ENCODE data around the gene TAF11L2.

DNA sequence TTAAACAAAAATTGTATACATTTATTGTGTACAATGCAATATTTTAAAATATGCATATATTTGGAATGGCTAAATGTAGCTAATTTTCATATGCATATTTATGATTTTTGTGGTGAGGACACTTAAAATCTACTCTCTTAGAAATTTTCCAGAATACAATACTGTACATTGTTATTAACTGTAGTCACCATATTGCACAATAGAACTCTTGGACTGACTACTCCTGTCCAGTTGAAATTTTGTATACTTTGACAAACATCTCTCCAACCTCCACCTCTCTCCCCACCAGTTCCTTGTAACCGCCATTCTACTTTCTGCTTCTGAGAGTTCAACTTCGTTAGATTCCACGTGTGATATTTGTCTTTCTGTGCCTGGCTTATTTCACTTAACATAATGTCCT lies 49.2 kb upstream of the TAF11L2 start:
- TF ChIP-seq, protein P1, sequence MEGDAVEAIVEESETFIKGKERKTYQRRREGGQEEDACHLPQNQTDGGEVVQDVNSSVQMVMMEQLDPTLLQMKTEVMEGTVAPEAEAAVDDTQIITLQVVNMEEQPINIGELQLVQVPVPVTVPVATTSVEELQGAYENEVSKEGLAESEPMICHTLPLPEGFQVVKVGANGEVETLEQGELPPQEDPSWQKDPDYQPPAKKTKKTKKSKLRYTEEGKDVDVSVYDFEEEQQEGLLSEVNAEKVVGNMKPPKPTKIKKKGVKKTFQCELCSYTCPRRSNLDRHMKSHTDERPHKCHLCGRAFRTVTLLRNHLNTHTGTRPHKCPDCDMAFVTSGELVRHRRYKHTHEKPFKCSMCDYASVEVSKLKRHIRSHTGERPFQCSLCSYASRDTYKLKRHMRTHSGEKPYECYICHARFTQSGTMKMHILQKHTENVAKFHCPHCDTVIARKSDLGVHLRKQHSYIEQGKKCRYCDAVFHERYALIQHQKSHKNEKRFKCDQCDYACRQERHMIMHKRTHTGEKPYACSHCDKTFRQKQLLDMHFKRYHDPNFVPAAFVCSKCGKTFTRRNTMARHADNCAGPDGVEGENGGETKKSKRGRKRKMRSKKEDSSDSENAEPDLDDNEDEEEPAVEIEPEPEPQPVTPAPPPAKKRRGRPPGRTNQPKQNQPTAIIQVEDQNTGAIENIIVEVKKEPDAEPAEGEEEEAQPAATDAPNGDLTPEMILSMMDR (IDR thresholded peaks at IDR 0.05; ENCODE audit: poor library complexity), result no peak
- no peak for TF ChIP-seq EZH2 (IDR thresholded peaks at IDR 0.05; ENCODE audit: borderline replicate concordance)

All from hepatocyte (in vitro differentiated cells).